GM21717 (cell line): ENCODE results near the gene ST3GAL5.

ENCODE experiments used
- ATAC-seq: cut with Tn5 transposase; IDR thresholded peaks from one replicate; pipeline ENCODE4 v1.9.1; 2021; ENCODE audit warnings: mild to moderate bottlenecking, moderate library complexity; ENCODE audit not compliant: unreplicated experiment

ST3GAL5 gene

GRCh38 chr2:85811180-85812093 lies 77.4 kb downstream of the ST3GAL5 start:
- ATAC-seq = no peak

- no peak for ATAC-seq
These were observed 78.2 kb downstream of the ST3GAL5 start for GRCh38 chr2:85810371-85811179.

- ATAC-seq = no peak
These were observed 81.0 kb downstream of the ST3GAL5 start for GRCh38 chr2:85807756-85808155.

- ATAC-seq = no peak
These were observed 82.3 kb downstream of the ST3GAL5 start for GRCh38 chr2:85806358-85807118.

GRCh38 chr2:85804583-85804982 lies 84.2 kb downstream of the ST3GAL5 start:
- no peak for ATAC-seq

- ATAC-seq = no peak
These were observed 84.9 kb downstream of the ST3GAL5 start for GRCh38 chr2:85803704-85804425.

- no peak for ATAC-seq
These were observed 86.3 kb downstream of the ST3GAL5 start for GRCh38 chr2:85802354-85803103.

GRCh38 chr2:85801871-85802270 lies 86.9 kb downstream of the ST3GAL5 start:
- ATAC-seq = no peak

- ATAC-seq = no peak
These were observed 88.2 kb downstream of the ST3GAL5 start for GRCh38 chr2:85800586-85800985.

GRCh38 chr2:85799215-85799956 lies 89.4 kb downstream of the ST3GAL5 start:
- ATAC-seq = no peak

- no peak for ATAC-seq
These were observed 90.9 kb downstream of the ST3GAL5 start for GRCh38 chr2:85797921-85798320.

- ATAC-seq = no peak
These were observed 91.5 kb downstream of the ST3GAL5 start for GRCh38 chr2:85797263-85797660.

GRCh38 chr2:85796341-85797262 lies 92.2 kb downstream of the ST3GAL5 start:
- ATAC-seq = no peak

- no peak for ATAC-seq
These were observed 92.8 kb downstream of the ST3GAL5 start for GRCh38 chr2:85796046-85796340.

- ATAC-seq = no peak
These were observed 93.3 kb downstream of the ST3GAL5 start for GRCh38 chr2:85795331-85796045.

GRCh38 chr2:85794491-85795121 lies 94.2 kb downstream of the ST3GAL5 start:
- ATAC-seq = no peak

GRCh38 chr2:85794038-85794441 lies 94.8 kb downstream of the ST3GAL5 start:
- ATAC-seq = no peak
